ENCODE measurements around the gene POU2F2.

DNA sequence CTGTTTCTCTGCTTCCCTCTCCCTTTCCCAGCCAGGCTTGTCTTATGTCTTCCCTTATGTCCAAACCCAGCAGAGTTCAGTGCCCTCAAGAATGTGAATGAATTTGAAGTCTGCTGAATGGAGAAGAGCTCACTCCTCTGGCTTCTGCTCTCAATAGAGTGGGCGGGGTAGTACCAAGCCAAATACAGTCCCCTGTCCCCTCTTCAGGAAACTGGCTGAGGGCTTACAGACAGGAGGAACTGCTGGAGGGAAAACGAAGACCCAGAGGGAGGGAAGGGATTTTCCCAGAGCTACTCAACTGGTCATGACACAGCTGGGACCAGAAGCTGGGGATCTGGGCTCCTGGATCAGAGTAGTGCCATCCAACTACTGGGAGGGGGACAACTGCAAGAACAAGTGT, 32.9 kb upstream of the POU2F2 start:
- TF ChIP-seq CTCF (IDR thresholded peaks at IDR 0.05) (no peak), POLR2A (IDR thresholded peaks at IDR 0.05) (no peak)
